Hepatocyte (in vitro differentiated cells): ENCODE results near the gene TBX15. TPM values are rescaled to one million over a fixed set of nuclear protein-coding genes. Genes with fewer than 3 reads are reported as not detected.
A peak's percentile ranks its signal among the peaks of the same experiment; 100 is the strongest.

Source experiments
- DNase-seq: peaks from one replicate; pipeline ENCODE4 v3.0.0-alpha.2; 2016; ENCODE audit warnings: low spot score
- H2AFZ ChIP-seq: fragments of 200-600 bp; sonication (generic); 2 replicates; pipeline ENCODE4 v1.6.0; 2016; ENCODE audit warnings: antibody characterized with exemption, mild to moderate bottlenecking
- H3K27ac ChIP-seq: fragments of 200-600 bp; sonication (generic); 2 replicates; pipeline ENCODE4 v1.5.1; 2016; ENCODE audit warnings: mild to moderate bottlenecking
- H3K27me3 ChIP-seq: fragments of 200-600 bp; sonication (generic); 2 replicates; pipeline ENCODE4 v1.6.1; 2016
- H3K36me3 ChIP-seq: fragments of 200-600 bp; sonication (generic); replicated peaks from 2 replicates; pipeline ENCODE4 v1.5.1; 2016; ENCODE audit warnings: low read depth; ENCODE audit not compliant: insufficient read depth
- H3K4me1 ChIP-seq: fragments of 200-600 bp; sonication (generic); 2 replicates; pipeline ENCODE4 v1.5.1; 2016; ENCODE audit warnings: mild to moderate bottlenecking, moderate library complexity; ENCODE audit not compliant: insufficient read depth
- H3K4me2 ChIP-seq: fragments of 200-600 bp; sonication (generic); 2 replicates; pipeline ENCODE4 v1.6.0; 2016
- H3K4me3 ChIP-seq: fragments of 200-600 bp; sonication (generic); 2 replicates; pipeline ENCODE4 v1.5.1; 2016; ENCODE audit warnings: mild to moderate bottlenecking
- H3K79me2 ChIP-seq: fragments of 200-600 bp; sonication (generic); 2 replicates; pipeline ENCODE4 v1.6.0; 2017; ENCODE audit warnings: mild to moderate bottlenecking
- H3K9me2 ChIP-seq: fragments of 200-600 bp; sonication (generic); replicated peaks from 2 replicates; pipeline ENCODE4 v1.6.0; 2017; ENCODE audit warnings: mild to moderate bottlenecking; ENCODE audit not compliant: insufficient read depth
- H3K9me3 ChIP-seq: fragments of 200-600 bp; sonication (generic); 2 replicates; pipeline ENCODE4 v1.5.1; 2016; ENCODE audit warnings: low read depth, mild to moderate bottlenecking
- H4K20me1 ChIP-seq: fragments of 200-600 bp; sonication (generic); 2 replicates; pipeline ENCODE4 v1.6.0; 2016; ENCODE audit warnings: mild to moderate bottlenecking; ENCODE audit not compliant: insufficient read depth, poor library complexity, severe bottlenecking
- CTCF ChIP-seq: fragments of 200-600 bp; sonication (generic); IDR thresholded peaks from 2 replicates; pipeline ENCODE4 v1.5.1; 2016; ENCODE audit warnings: antibody characterized with exemption, mild to moderate bottlenecking; ENCODE audit not compliant: poor library complexity
- EZH2 ChIP-seq: fragments of 200-600 bp; sonication (generic); IDR thresholded peaks from 2 replicates; pipeline ENCODE4 v1.6.1; 2016; ENCODE audit warnings: antibody characterized with exemption, mild to moderate bottlenecking, borderline replicate concordance
- EZH2phosphoT487 ChIP-seq: fragments of 200-600 bp; sonication (generic); IDR thresholded peaks from one replicate; pipeline ENCODE4 v1.6.1; 2018; ENCODE audit warnings: antibody characterized with exemption, mild to moderate bottlenecking, low read depth, moderate library complexity; ENCODE audit not compliant: unreplicated experiment, severe bottlenecking
- WGBS: methylation state at CpG from one replicate; pipeline ENCODE4 v1.1.6; 2016; ENCODE audit warnings: low lambda C conversion rate; ENCODE audit errors: missing lambda C conversion rate; 5-methylcytosine and 5-hydroxymethylcytosine counted together
- polyA plus RNA-seq: library from polyadenylated mRNA; unstranded; fragments of >200 nt; fragmentation: Nextera tagmentation; extraction: Ambion mirVana; gene quantifications from 2 replicates; pipeline ENCODE4 v1.2.1, GENCODE V29; 2016
- total RNA-seq: library from RNA; depleted of rRNA; stranded (reverse); fragments of >200 nt; gene quantifications from 2 replicates; pipeline ENCODE4 v1.2.3, GENCODE V29; 2014

The TBX15 gene
- total and polyA plus RNA-seq, 2 experiments from 2014 or later: 1.6 to 3.8 TPM

DNA sequence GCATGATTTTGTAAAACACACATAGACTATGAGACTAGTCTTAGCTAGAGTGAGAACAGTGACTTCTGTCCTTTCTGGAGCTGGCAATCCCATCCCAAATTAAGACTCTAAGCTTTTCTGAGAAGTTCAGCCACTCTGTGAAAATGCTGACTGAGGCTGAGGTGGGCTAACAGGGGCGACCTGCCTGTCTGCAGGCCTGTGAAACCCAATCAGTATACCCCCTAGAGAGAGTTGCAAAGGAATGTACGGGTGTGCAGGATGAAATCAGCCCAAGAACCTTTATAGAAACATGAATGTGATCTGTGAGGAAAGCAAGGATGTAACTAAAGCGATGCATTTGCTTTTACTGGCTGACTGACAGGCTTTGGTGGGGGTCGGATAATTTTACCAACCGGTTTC lies 16.0 kb upstream of the TBX15 start:
- no peak overlapping the region for H2AFZ ChIP-seq
- H3K9me2 ChIP-seq: no peaks in the 10 kb centered on the region
- H3K27me3 ChIP-seq: peaks cover 89% of the 10 kb centered on the region
- H3K27ac ChIP-seq: no peak overlapping the region
- H3K36me3 ChIP-seq: no peaks in the 10 kb centered on the region
- no peak overlapping the region for H3K4me3 ChIP-seq
- H3K4me1 ChIP-seq: peaks cover 12% of the 10 kb centered on the region
- no peaks in the 10 kb centered on the region for H3K9me3 ChIP-seq
- no peaks in the 10 kb centered on the region for H3K79me2 ChIP-seq
- no peak for DNase-seq
- no peak overlapping the region for H3K4me2 ChIP-seq
- no peaks in the 10 kb centered on the region for H4K20me1 ChIP-seq
- 55% methylated on average over 5 of the region's 5 CpGs for whole genome bisulfite sequencing
- TF ChIP-seq EZH2 (no peak), EZH2phosphoT487 (no peak), CTCF (no peak)

- no peak overlapping the region for H3K27ac ChIP-seq
- no peaks in the 10 kb centered on the region for H3K9me2 ChIP-seq
- H3K9me3 ChIP-seq: no peaks in the 10 kb centered on the region
- peaks cover 12% of the 10 kb centered on the region for H3K4me1 ChIP-seq
- H3K27me3 ChIP-seq: peaks cover 95% of the 10 kb centered on the region
- H2AFZ ChIP-seq: no peak overlapping the region
- TF ChIP-seq CTCF: no peak
- peak; percentile 2 for TF ChIP-seq EZH2
- no peak overlapping the region for H3K4me3 ChIP-seq
- no peaks in the 10 kb centered on the region for H4K20me1 ChIP-seq
- no peaks in the 10 kb centered on the region for H3K79me2 ChIP-seq
- no peaks in the 10 kb centered on the region for H3K36me3 ChIP-seq
- DNase-seq: no peak
- H3K4me2 ChIP-seq: no peak overlapping the region
- 82% methylated on average over 14 of the region's 14 CpGs for WGBS
These were observed 15.4 kb upstream of the TBX15 start for GRCh38 chr1:119003413-119004128.

DNA sequence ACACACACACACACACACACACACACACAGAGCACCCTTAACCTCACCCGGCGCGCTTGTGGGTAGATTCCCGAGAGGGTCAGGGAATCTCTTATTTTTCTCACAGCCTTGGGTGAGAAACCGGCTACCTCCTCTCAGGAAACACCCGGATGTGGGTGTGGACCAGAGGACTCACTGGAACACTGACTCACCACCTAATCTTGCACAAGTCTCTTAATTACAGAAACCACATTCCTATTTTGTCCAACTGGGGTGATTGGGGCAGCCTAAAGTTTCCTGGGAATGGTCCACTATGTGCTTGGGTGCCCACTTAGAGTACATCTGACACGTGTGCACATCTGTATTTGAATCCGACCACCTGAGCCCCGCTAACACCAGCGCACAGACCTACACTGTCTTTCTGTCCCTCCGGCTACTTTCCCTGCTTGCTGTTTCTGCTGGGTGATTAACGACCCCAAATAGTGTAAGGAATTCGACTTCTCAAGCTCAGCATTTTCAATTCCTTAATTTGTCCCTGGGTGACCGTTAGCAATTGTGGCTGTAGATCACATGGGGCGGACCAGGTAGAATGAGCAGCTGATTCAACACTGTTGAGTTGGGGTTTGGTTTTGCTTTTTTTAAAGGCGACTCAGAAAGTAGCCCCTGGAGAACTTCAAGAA lies 14.0 kb upstream of the TBX15 start:
- H3K27ac ChIP-seq: peak overlapping the region; percentile 9
- H3K27me3 ChIP-seq: peaks cover 94% of the 10 kb centered on the region
- DNase-seq: no peak
- 45% methylated on average over 16 of the region's 16 CpGs for WGBS
- no peaks in the 10 kb centered on the region for H3K36me3 ChIP-seq
- peaks cover 12% of the 10 kb centered on the region for H3K4me1 ChIP-seq
- no peaks in the 10 kb centered on the region for H3K9me2 ChIP-seq
- no peaks in the 10 kb centered on the region for H3K79me2 ChIP-seq
- H4K20me1 ChIP-seq: no peaks in the 10 kb centered on the region
- H2AFZ ChIP-seq: no peak overlapping the region
- no peak overlapping the region for H3K4me3 ChIP-seq
- no peaks in the 10 kb centered on the region for H3K9me3 ChIP-seq
- no peak overlapping the region for H3K4me2 ChIP-seq
- no peak for TF ChIP-seq EZH2
- TF ChIP-seq EZH2phosphoT487: no peak
- no peak for TF ChIP-seq CTCF
